Esophagus muscularis mucosa (tissue), 4 donors: ENCODE results near the gene STX3. TPM values are rescaled to one million over a fixed set of nuclear protein-coding genes. Genes with fewer than 3 reads are reported as not detected.

Experiments used
- DNase-seq: peaks from one replicate; pipeline ENCODE4 v3.0.0-alpha.2; 2017; ENCODE audit errors: extremely low spot score
- H3K27ac ChIP-seq, 4 donors: fragments of 200-600 bp; sonication (generic); replicated peaks in 1 of 4; 1 replicate in 3 of 4; 2 replicates in 1 of 4; pipeline ENCODE4 v1.5.1; 2016 to 2019; ENCODE audit warnings: mild to moderate bottlenecking in 1 of 4
- H3K27me3 ChIP-seq, 4 donors: fragments of 200-600 bp; sonication (generic); one replicate each; pipeline versions ENCODE4 v1.5.1 to v1.6.0; 2016 to 2019
- H3K36me3 ChIP-seq, 4 donors: fragments of 200-600 bp; sonication (generic); one replicate each; pipeline ENCODE4 v1.5.1; 2016 to 2019
- H3K4me1 ChIP-seq, 4 donors: fragments of 200-600 bp; sonication (generic); one replicate each; pipeline ENCODE4 v1.5.1; 2016 to 2019
- H3K4me3 ChIP-seq, 4 donors: fragments of 200-600 bp; sonication (generic); 1 replicate in 2 of 4; 2 replicates in 2 of 4; pipeline ENCODE4 v1.5.1; 2016 to 2019; ENCODE audit warnings: mild to moderate bottlenecking in 4 of 4, moderate library complexity in 1 of 4
- H3K9me3 ChIP-seq, 4 donors: fragments of 200-600 bp; sonication (generic); 1 replicate in 3 of 4; 2 replicates in 1 of 4; pipeline ENCODE4 v1.5.1; 2016 to 2019
- EP300 ChIP-seq: sonication (generic); formaldehyde crosslinking; IDR thresholded peaks from one replicate; pipeline ENCODE4 v1.6.1; 2017; ENCODE audit warnings: antibody characterized with exemption
- POLR2A ChIP-seq: fragments of 450-650 bp; IDR thresholded peaks from one replicate; pipeline ENCODE4 v1.6.1; 2017; ENCODE audit warnings: antibody characterized with exemption, moderate library complexity, mild to moderate bottlenecking, low read depth
- POLR2AphosphoS5 ChIP-seq, 2 donors: sonication (generic); formaldehyde crosslinking; IDR thresholded peaks; one replicate each; pipeline ENCODE4 v1.6.1; 2017; ENCODE audit warnings: antibody characterized with exemption in 2 of 2
- WGBS: methylation state at CpG from one replicate; pipeline ENCODE4 v1.1.5; 2018; 5-methylcytosine and 5-hydroxymethylcytosine counted together
- intact Hi-C: fragments of 100-400 bp; cut with DNase I; formaldehyde crosslinking; loops from one replicate; pipeline ENCODE4 v1.15.1; 2023
- total RNA-seq, 4 donors: library from RNA; depleted of rRNA; stranded (reverse); fragments of >200 nt; gene quantifications; one replicate each; pipeline versions ENCODE4 v1.1.0 to v1.2.1, GENCODE V29; 2016
- TF ChIP-seq, protein P1 (sequence below), 3 experiments: fragments of 200-600 bp in 2 of 3; fragments of 450-650 bp in 1 of 3; sonication (generic) in 2 of 3; IDR thresholded peaks; one replicate each; pipeline ENCODE4 v1.5.1; 2017 to 2019; ENCODE audit warnings: antibody characterized with exemption in 3 of 3, mild to moderate bottlenecking in 2 of 3, moderate library complexity in 1 of 3

Gene STX3
- total RNA-seq, 4 donors from 2014 or later = 16.3 to 24.0 (median 22.3) TPM

DNA sequence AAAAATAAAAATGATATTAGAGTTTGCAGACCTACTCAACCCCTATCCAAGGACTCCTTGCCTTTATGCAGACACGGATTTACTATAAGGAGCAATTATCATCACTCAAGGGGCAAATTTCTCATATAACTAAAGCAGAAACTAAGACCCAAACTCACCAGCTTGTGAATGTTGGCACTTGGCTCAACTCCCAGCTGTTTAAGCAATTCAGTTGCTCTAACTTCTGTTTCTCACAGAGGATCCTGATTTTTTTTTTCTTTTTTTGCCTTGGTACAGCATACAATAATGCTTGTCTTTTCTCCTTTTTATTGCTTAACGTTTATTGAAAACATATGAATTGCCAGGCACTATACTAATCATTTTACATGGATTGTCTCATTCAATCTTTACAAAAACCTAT, 99.7 kb downstream of the STX3 start:
- Histone ChIP-seq H3K27me3 (no peaks in the 10 kb centered on the region), H3K9me3 (no peaks in the 10 kb centered on the region), H3K4me3 (no peak overlapping the region), H3K36me3 (no peaks in the 10 kb centered on the region), H3K27ac (no peak overlapping the region), H3K4me1 (no peaks in the 10 kb centered on the region)
- 48% methylated on average over 2 of the region's 2 CpGs for WGBS
- intact Hi-C loops = no loop called here
- DNase-seq = no peak
- no peak for TF ChIP-seq POLR2A
- TF ChIP-seq, protein P1, sequence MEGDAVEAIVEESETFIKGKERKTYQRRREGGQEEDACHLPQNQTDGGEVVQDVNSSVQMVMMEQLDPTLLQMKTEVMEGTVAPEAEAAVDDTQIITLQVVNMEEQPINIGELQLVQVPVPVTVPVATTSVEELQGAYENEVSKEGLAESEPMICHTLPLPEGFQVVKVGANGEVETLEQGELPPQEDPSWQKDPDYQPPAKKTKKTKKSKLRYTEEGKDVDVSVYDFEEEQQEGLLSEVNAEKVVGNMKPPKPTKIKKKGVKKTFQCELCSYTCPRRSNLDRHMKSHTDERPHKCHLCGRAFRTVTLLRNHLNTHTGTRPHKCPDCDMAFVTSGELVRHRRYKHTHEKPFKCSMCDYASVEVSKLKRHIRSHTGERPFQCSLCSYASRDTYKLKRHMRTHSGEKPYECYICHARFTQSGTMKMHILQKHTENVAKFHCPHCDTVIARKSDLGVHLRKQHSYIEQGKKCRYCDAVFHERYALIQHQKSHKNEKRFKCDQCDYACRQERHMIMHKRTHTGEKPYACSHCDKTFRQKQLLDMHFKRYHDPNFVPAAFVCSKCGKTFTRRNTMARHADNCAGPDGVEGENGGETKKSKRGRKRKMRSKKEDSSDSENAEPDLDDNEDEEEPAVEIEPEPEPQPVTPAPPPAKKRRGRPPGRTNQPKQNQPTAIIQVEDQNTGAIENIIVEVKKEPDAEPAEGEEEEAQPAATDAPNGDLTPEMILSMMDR (IDR thresholded peaks at IDR 0.05) = no peak
- no peak for TF ChIP-seq POLR2AphosphoS5 (IDR thresholded peaks at IDR 0.05)
- TF ChIP-seq EP300 = no peak

Other genes with a start within 250 kb of the STX3 start
- gene OR4D9, start 243.8 kb upstream of the STX3 start, total RNA-seq = not detected
- gene OSBP, start 139.6 kb upstream of the STX3 start, total RNA-seq = 10 to 100 TPM; 32.5 to 40.0 (median 33.3) TPM
- gene PATL1, start 86.3 kb upstream of the STX3 start, total RNA-seq = 10 to 100 TPM; 12.5 to 18.5 (median 16.1) TPM
- not detected for gene OR10V1, start 41.5 kb upstream of the STX3 start, total RNA-seq
- gene MRPL16, start 55.4 kb downstream of the STX3 start, total RNA-seq = 10 to 100 TPM; 47.9 to 58.6 (median 52.1) TPM
- not detected for gene CBLIF, start 90.1 kb downstream of the STX3 start, total RNA-seq
- gene TCN1, start 111.1 kb downstream of the STX3 start, total RNA-seq = under 1 TPM in 1 of 4 donors, not detected in 3; 0.66 TPM
- not detected for gene OOSP3, start 123.4 kb downstream of the STX3 start, total RNA-seq
- gene OOSP1, start 183.1 kb downstream of the STX3 start, total RNA-seq = not detected
- gene OOSP4A, start 208.7 kb downstream of the STX3 start, total RNA-seq = not detected